Measurements from ENCODE around the gene DTX1. TPM values are rescaled to one million over a fixed set of nuclear protein-coding genes. Genes with fewer than 3 reads are reported as not detected.

Gene DTX1
- total and polyA plus RNA-seq, 8 donors: 0.43 to 6.2 (median 1.9) TPM

DNA sequence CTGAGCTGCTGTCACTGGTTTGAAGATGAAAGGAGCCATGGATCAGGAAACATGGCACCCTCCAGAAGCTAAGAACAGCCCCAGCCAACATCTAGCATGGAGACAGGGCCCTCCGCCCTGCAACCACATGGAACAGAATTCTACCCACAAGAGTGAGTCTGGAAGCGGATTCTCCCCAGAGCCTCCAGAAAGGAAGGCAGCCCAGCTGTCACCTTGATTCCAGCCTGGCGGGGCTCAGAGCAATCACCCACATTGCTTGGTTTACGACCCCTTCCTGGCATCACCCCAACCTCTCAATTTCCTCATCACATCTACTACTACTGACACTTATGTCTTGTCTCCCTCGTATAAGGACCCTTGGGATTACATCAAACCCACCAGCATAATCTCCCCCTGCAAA is 39.7 kb upstream of the DTX1 start:
- Histone ChIP-seq H3K9me3 (peaks cover 0 to under 1% (median 0%) of the 10 kb centered on the region in 4 donors), H3K36me3 (peaks cover 0 to under 1% (median under 1%) of the 10 kb centered on the region in 4 donors), H3K27me3 (no peaks in the 10 kb centered on the region), H3K4me1 (no peaks in the 10 kb centered on the region), H3K4me3 (no peak overlapping the region), H3K27ac (no peak overlapping the region)
- WGBS, 5 donors: 80 to 89% (median 85%) methylated on average over 5 of the region's 5 CpGs
- no peak for DNase-seq
- TF ChIP-seq, protein P1, sequence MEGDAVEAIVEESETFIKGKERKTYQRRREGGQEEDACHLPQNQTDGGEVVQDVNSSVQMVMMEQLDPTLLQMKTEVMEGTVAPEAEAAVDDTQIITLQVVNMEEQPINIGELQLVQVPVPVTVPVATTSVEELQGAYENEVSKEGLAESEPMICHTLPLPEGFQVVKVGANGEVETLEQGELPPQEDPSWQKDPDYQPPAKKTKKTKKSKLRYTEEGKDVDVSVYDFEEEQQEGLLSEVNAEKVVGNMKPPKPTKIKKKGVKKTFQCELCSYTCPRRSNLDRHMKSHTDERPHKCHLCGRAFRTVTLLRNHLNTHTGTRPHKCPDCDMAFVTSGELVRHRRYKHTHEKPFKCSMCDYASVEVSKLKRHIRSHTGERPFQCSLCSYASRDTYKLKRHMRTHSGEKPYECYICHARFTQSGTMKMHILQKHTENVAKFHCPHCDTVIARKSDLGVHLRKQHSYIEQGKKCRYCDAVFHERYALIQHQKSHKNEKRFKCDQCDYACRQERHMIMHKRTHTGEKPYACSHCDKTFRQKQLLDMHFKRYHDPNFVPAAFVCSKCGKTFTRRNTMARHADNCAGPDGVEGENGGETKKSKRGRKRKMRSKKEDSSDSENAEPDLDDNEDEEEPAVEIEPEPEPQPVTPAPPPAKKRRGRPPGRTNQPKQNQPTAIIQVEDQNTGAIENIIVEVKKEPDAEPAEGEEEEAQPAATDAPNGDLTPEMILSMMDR (IDR thresholded peaks at IDR 0.05): no peak
- TF ChIP-seq POLR2AphosphoS5 (IDR thresholded peaks at IDR 0.05) (no peak), POLR2A (IDR thresholded peaks at IDR 0.05) (no peak)
- intact Hi-C loops (cut with DNase I; ENCODE audit: low total_unique reads): no loop called here

DNA sequence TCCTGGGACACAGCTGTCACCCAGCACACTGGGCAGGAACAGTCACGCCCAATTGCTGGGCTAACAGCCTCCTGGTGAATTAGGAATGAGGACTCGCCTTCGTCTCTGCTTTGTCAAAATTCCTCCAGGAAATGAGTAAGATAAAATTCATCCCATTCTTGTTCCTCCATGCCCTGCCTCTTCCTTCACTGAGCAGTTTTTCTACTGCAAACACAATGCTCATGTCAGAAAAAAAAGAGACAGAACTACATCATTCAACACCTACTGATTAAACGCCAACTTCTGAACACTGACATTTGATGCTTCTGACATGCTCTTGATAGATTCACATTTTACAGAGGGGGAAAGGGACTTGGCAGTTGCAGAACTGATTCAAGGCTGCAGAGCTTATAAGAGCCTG is 37.5 kb upstream of the DTX1 start:
- DNase-seq: no peak
- Histone ChIP-seq H3K9me3 (no peaks in the 10 kb centered on the region), H3K4me1 (no peaks in the 10 kb centered on the region), H3K4me3 (no peak overlapping the region), H3K27ac (no peak overlapping the region), H3K36me3 (no peaks in the 10 kb centered on the region), H3K27me3 (no peaks in the 10 kb centered on the region)
- 43 to 62% (median 53%) methylated on average over 4 of the region's 4 CpGs for WGBS, 5 donors
- intact Hi-C loops (cut with DNase I; ENCODE audit: low total_unique reads): no loop called here
- TF ChIP-seq POLR2A (IDR thresholded peaks at IDR 0.05) (no peak), POLR2AphosphoS5 (IDR thresholded peaks at IDR 0.05) (no peak), EP300 (IDR thresholded peaks at IDR 0.05) (no peak)
- TF ChIP-seq, protein P1 (IDR thresholded peaks at IDR 0.05): no peak

DNA sequence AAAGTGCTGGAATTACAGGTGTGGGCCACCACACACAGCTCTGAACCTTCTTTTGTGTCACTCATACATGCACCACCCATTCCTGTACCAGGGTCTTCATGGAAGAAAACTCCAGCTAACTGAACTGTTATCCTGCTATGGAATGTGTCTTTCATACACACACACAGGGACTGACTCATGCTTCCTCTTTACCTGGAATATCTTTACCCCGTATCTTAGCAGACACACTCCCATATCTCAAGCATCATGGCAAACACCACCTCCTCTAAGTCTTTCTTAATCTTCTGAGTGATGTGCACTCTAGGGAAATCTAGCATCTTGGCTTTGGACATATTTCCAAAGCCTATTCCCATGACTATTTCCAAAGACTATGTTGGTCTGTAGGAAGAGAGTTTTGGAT is 35.0 kb upstream of the DTX1 start:
- TF ChIP-seq EP300 (IDR thresholded peaks at IDR 0.05) (no peak), POLR2A (IDR thresholded peaks at IDR 0.05) (no peak), POLR2AphosphoS5 (IDR thresholded peaks at IDR 0.05) (no peak)
- TF ChIP-seq, protein P1 (IDR thresholded peaks at IDR 0.05): no peak
- DNase-seq: no peak
- no peak overlapping the region for H3K27ac ChIP-seq
- H3K9me3 ChIP-seq: no peaks in the 10 kb centered on the region
- H3K27me3 ChIP-seq: no peaks in the 10 kb centered on the region
- intact Hi-C loops (cut with DNase I; ENCODE audit: low total_unique reads): loop anchor here (10.0 kb wide), 1 partner anchor 127 kb away; no protein-coding TSS in a partner anchor
- H3K4me1 ChIP-seq: no peaks in the 10 kb centered on the region
- 53 to 84% (median 71%) methylated on average over 1 of the region's 1 CpG for WGBS, 5 donors
- no peaks in the 10 kb centered on the region for H3K36me3 ChIP-seq
- no peak overlapping the region for H3K4me3 ChIP-seq

DNA sequence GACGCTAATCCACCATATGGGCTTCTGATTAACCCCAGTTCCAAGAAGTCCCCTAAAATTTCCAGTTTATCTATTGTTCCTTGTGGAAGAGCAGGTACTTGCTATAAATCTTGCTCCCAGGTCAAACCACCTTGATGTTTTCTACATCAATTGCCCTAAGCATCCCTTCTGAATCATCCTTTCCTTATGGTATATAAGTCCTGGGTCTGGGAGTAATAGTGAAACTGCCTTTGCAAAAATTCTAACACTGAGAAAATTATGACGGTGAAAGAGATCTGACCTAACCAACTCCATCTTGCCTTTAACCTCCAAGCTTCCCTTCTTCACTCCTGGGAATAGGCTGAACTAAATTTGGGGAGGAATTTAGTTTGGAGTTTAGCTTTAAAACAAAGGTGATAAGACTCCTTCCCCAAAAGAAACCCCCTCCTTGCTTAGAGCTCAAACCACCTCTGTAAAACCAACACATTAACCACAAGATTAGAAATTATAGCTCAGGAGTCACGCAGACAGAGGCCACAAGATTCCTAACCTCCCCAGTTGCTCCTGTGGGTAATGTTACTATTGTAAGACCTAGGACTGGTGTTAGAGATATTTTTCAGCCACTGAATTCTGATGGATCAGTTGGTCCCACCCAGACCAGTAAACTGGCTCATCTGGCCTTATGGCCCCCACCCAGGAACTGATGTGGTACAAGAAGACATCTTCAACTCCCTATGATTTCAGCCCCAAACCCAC is 33.8 kb upstream of the DTX1 start:
- TF ChIP-seq POLR2A (IDR thresholded peaks at IDR 0.05) (no peak), EP300 (IDR thresholded peaks at IDR 0.05) (no peak), POLR2AphosphoS5 (IDR thresholded peaks at IDR 0.05) (no peak)
- TF ChIP-seq, protein P1 (IDR thresholded peaks at IDR 0.05): no peak
- H3K27ac ChIP-seq: no peak overlapping the region
- no peak overlapping the region for H3K4me3 ChIP-seq
- no peaks in the 10 kb centered on the region for H3K9me3 ChIP-seq
- H3K27me3 ChIP-seq: no peaks in the 10 kb centered on the region
- H3K4me1 ChIP-seq: no peaks in the 10 kb centered on the region
- 86 to 94% (median 91%) methylated on average over 3 of the region's 3 CpGs for WGBS, 5 donors
- H3K36me3 ChIP-seq: no peaks in the 10 kb centered on the region
- intact Hi-C loops (cut with DNase I; ENCODE audit: low total_unique reads): loop anchor here (10.0 kb wide), 1 partner anchor 128 kb away; no protein-coding TSS in a partner anchor
- no peak for DNase-seq

Measured in stomach (tissue), 9 donors.